Chondrocyte (in vitro differentiated cells): ENCODE data around the gene EXOC2. TPM values are rescaled to one million over a fixed set of nuclear protein-coding genes. Genes with fewer than 3 reads are reported as not detected.
A peak's percentile ranks its signal among the peaks of the same experiment; 100 is the strongest.

ENCODE experiments used
- DNase-seq: peaks from one replicate; pipeline ENCODE4 v3.0.0; 2021; ENCODE audit warnings: mixed read lengths, low spot score
- H3K27ac Mint-ChIP-seq: one replicate; pipeline ENCODE4 v1.8.0; 2021; ENCODE audit warnings: mild to moderate bottlenecking, moderate library complexity, mixed read lengths; ENCODE audit not compliant: unreplicated experiment
- H3K27me3 Mint-ChIP-seq: 2 replicates; pipeline ENCODE4 v1.8.0; 2021; ENCODE audit warnings: low read depth, mixed read lengths
- H3K36me3 Mint-ChIP-seq: 2 replicates; pipeline ENCODE4 v1.8.0; 2021; ENCODE audit warnings: low read depth, mixed read lengths
- H3K4me1 Mint-ChIP-seq: 2 replicates; pipeline ENCODE4 v1.8.0; 2021; ENCODE audit warnings: low read depth, mild to moderate bottlenecking, mixed read lengths
- H3K4me3 Mint-ChIP-seq: one replicate; pipeline ENCODE4 v1.8.0; 2021; ENCODE audit warnings: mild to moderate bottlenecking, moderate library complexity, mixed read lengths; ENCODE audit not compliant: unreplicated experiment
- H3K9me3 Mint-ChIP-seq: 2 replicates; pipeline ENCODE4 v1.8.0; 2021; ENCODE audit warnings: low read depth, mixed read lengths
- total RNA-seq: library from RNA; stranded (reverse); gene quantifications from 3 replicates; pipeline ENCODE4 v1.2.1, GENCODE V29; 2021
- TF ChIP-seq, protein P1 (sequence below): fragments of 200-600 bp; sonication (generic); IDR thresholded peaks from 2 replicates; pipeline ENCODE4 v1.5.0; 2021; ENCODE audit warnings: antibody characterized with exemption, mild to moderate bottlenecking, moderate library complexity

The EXOC2 gene
- total RNA-seq, 1 donor from 2014 or later, result 27.5 TPM

DNA sequence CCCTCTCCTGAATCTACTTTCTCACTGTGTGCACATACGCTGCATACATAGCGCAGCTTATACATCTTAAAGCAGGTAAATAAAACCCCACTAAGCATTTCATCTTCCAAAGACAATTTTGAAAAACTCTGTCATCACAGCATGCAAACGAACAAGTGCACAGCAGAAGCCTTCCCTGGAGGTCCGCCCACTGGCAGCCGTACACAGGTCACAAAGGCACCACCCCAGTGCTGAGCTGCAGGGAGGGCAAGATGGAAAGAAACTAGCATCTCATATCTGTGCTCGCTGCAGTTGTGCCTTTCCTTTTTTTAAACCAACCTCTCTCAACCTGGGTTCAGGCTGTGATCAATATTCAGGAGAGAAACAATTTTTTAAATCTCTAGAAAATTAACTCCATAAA, 109.3 kb downstream of the EXOC2 start:
- Mint-ChIP-seq H3K27ac (no peak overlapping the region), H3K9me3 (no peaks in the 10 kb centered on the region), H3K4me3 (no peak overlapping the region), H3K4me1 (peaks cover 32% of the 10 kb centered on the region), H3K27me3 (no peaks in the 10 kb centered on the region), H3K36me3 (peaks cover 1% of the 10 kb centered on the region)
- no peak for DNase-seq
- TF ChIP-seq, protein P1, sequence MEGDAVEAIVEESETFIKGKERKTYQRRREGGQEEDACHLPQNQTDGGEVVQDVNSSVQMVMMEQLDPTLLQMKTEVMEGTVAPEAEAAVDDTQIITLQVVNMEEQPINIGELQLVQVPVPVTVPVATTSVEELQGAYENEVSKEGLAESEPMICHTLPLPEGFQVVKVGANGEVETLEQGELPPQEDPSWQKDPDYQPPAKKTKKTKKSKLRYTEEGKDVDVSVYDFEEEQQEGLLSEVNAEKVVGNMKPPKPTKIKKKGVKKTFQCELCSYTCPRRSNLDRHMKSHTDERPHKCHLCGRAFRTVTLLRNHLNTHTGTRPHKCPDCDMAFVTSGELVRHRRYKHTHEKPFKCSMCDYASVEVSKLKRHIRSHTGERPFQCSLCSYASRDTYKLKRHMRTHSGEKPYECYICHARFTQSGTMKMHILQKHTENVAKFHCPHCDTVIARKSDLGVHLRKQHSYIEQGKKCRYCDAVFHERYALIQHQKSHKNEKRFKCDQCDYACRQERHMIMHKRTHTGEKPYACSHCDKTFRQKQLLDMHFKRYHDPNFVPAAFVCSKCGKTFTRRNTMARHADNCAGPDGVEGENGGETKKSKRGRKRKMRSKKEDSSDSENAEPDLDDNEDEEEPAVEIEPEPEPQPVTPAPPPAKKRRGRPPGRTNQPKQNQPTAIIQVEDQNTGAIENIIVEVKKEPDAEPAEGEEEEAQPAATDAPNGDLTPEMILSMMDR, result no peak

DNA sequence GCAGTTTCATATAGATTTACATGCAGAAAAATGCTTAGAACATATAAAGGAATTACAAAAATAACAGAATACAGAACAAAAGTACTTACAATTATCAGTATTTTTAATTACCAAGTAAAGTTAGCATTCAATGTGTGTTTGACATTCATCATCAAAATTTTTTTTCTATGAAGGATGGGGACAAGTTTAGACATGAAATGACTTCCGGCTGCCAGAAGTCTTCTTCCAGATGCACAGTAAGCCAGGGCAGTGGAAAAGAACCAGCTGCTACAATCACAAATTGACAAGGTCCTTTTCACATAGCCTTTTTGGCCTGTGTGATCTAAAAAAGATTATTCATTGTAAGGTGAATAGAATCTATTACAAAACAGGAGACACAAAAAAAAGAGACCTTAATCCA, 109.8 kb downstream of the EXOC2 start:
- TF ChIP-seq, protein P1, result no peak
- Mint-ChIP-seq H3K9me3 (no peaks in the 10 kb centered on the region), H3K27me3 (no peaks in the 10 kb centered on the region), H3K36me3 (no peaks in the 10 kb centered on the region), H3K4me3 (no peak overlapping the region), H3K27ac (no peak overlapping the region), H3K4me1 (peaks cover 32% of the 10 kb centered on the region)
- DNase-seq, result no peak

DNA sequence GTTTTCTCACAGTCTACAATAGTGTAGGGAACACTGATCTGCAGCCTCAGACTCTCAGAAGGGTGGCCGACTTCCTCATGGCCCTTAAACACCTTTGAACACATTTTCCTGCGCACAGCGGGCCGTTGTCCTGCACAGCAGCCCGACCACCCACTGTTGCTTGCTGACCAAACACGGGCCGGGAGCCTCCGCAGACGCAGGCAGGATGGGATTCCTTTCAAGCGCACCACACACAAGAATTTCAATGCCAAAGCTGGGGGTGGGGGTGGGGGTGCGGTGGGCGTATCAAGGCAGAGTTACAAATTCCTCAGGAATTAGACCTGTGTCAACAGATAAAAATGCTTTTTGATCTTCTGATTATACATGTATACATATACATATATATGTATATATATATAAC, 110.6 kb downstream of the EXOC2 start:
- no peak for DNase-seq
- Mint-ChIP-seq H3K36me3 (no peaks in the 10 kb centered on the region), H3K9me3 (no peaks in the 10 kb centered on the region), H3K27me3 (no peaks in the 10 kb centered on the region), H3K27ac (peak overlapping the region; percentile 63), H3K4me3 (no peak overlapping the region), H3K4me1 (peaks cover 32% of the 10 kb centered on the region)
- TF ChIP-seq, protein P1, result no peak

DNA sequence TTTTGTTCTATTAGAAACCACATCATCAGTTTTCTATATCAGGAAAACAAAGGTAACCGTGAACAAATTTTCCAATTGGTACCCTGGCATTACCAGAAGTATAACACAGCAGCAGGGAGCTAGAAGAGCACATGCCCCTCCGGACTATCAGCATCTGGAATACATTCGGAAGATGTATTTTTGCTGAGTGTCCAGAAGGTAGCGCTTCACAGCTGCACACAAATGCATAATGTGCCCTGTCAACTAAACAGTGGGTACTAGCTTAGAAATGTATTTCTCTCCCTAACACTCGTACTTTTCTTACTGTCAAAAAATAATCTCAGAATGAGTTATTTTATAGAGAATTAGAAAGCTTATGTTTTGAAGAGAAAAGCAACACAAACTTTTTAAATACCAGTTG, 113.6 kb downstream of the EXOC2 start:
- Mint-ChIP-seq H3K27ac (no peak overlapping the region), H3K4me1 (peaks cover 17% of the 10 kb centered on the region), H3K9me3 (peaks cover 5% of the 10 kb centered on the region), H3K36me3 (peaks cover 11% of the 10 kb centered on the region), H3K27me3 (no peaks in the 10 kb centered on the region), H3K4me3 (no peak overlapping the region)
- TF ChIP-seq, protein P1, result peak; percentile 77
- no peak for DNase-seq

DNA sequence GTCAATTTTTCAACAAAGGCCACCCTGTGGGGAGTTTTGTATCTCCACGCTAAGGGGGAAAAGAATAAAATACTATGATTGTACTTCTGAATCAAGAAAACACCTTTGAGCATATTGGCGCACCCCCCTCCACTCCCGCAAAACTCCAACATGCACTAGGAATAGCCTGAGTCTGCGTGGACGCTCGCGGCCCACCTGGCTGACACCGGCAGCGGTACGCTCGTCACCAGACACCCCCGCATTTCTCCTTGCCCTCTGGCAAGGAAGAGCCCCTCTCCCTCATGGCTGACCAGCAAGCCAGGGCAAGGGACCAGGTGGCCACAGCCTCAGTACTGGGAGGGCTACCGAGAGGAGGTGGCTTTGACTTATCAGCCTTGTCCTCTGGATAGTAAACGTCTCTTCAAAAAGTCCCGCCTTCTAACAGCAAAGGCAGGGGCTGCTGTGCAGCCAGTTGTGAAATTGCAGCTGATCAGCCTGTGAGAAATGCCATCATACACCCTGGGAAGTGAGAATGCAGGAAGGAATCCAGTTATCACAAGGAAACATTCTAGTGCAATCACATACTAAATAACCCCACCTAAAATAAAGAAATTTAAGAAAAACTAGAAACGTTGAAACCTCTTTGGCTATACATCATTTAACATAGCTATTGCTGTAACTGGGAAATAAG, 120.2 kb downstream of the EXOC2 start:
- H3K4me3 Mint-ChIP-seq, result no peak overlapping the region
- no peak overlapping the region for H3K27ac Mint-ChIP-seq
- H3K36me3 Mint-ChIP-seq, result peaks cover 24% of the 10 kb centered on the region
- peaks cover 5% of the 10 kb centered on the region for H3K9me3 Mint-ChIP-seq
- H3K4me1 Mint-ChIP-seq, result no peaks in the 10 kb centered on the region
- DNase-seq, result no peak
- TF ChIP-seq, protein P1, result no peak
- no peaks in the 10 kb centered on the region for H3K27me3 Mint-ChIP-seq
